KBM-7 (cell line): Measurements from ENCODE around the gene LUZP1.
A peak's percentile ranks its signal among the peaks of the same experiment; 100 is the strongest.
"Not testable (repeated sequence)": the region's sequence is repeated elsewhere in the genome, so short reads cannot be mapped to it uniquely, and the experiment has no call there.

Experiments
- DNase-seq: peaks from one replicate; pipeline ENCODE4 v3.0.0-alpha.2; 2015
- in situ Hi-C: fragments of 300-500 bp; cut with MboI; formaldehyde crosslinking; loops from 2 replicates; pipeline ENCODE4 v1.14.3; 2020; ENCODE audit warnings: low sequenced_read_pairs, low pct_unique_long_range_greater_than_20kb, mixed read lengths

The LUZP1 gene

GRCh38 chr1:23168445-23169194 lies at the start of gene LUZP1:
LUZP1 (minus strand) TSS chr1:23168856.
- in situ Hi-C loops, result no loop called here
- peak; percentile 94 for DNase-seq

- no peak for DNase-seq
- in situ Hi-C loops, result no loop called here
Observed at GRCh38 chr1:23217421-23218115, 48.9 kb upstream of the LUZP1 start, which contains the start of gene HTR1D. HTR1D (minus strand) TSS chr1:23217502; CDS start chr1:23194219, 23,283 bp downstream.

GRCh38 chr1:23216771-23217420 lies 48.2 kb upstream of the LUZP1 start:
- in situ Hi-C loops, result no loop called here
- DNase-seq, result peak; percentile 20

GRCh38 chr1:23215751-23216449 lies 47.2 kb upstream of the LUZP1 start:
- in situ Hi-C loops, result no loop called here
- DNase-seq, result no peak

- no peak for DNase-seq
- in situ Hi-C loops, result no loop called here
Observed at GRCh38 chr1:23215291-23215690, 46.6 kb upstream of the LUZP1 start.

GRCh38 chr1:23214640-23215039 lies 46.0 kb upstream of the LUZP1 start:
- DNase-seq, result no peak
- in situ Hi-C loops, result no loop called here

- in situ Hi-C loops, result no loop called here
- no peak for DNase-seq
Observed at GRCh38 chr1:23211955-23212354, 43.3 kb upstream of the LUZP1 start.

GRCh38 chr1:23210963-23211362 lies 42.3 kb upstream of the LUZP1 start:
- DNase-seq, result no peak
- in situ Hi-C loops, result no loop called here

GRCh38 chr1:23210351-23210785 lies 41.7 kb upstream of the LUZP1 start:
- in situ Hi-C loops, result no loop called here
- no peak for DNase-seq

GRCh38 chr1:23209770-23210169 lies 41.1 kb upstream of the LUZP1 start:
- in situ Hi-C loops, result no loop called here
- no peak for DNase-seq

- in situ Hi-C loops, result no loop called here
Observed at GRCh38 chr1:23208527-23208926, 39.9 kb upstream of the LUZP1 start.

GRCh38 chr1:23207733-23208132 lies 39.1 kb upstream of the LUZP1 start:
- DNase-seq, in situ Hi-C loops: not testable (repeated sequence)

More at GRCh38 chr1:23208527-23208926, 39.9 kb upstream of the LUZP1 start:
- no peak for DNase-seq

- no peak for DNase-seq
- in situ Hi-C loops, result no loop called here
Observed at GRCh38 chr1:23202263-23202749, 33.6 kb upstream of the LUZP1 start.

GRCh38 chr1:23200883-23201282 lies 32.2 kb upstream of the LUZP1 start:
- DNase-seq, result no peak
- in situ Hi-C loops, result no loop called here

GRCh38 chr1:23198373-23198772 lies 29.7 kb upstream of the LUZP1 start:
- in situ Hi-C loops, result loop anchor here (25.0 kb wide), 1 partner anchor 211 kb away; no protein-coding TSS in a partner anchor
- no peak for DNase-seq

GRCh38 chr1:23196627-23197328 lies 28.1 kb upstream of the LUZP1 start:
- no peak for DNase-seq
- in situ Hi-C loops, result loop anchor here (25.0 kb wide), 1 partner anchor 209 kb away; no protein-coding TSS in a partner anchor

GRCh38 chr1:23194119-23194984 lies 25.7 kb upstream of the LUZP1 start:
- in situ Hi-C loops, result loop anchor here (25.0 kb wide), 1 partner anchor 207 kb away; no protein-coding TSS in a partner anchor

More at GRCh38 chr1:23194119-23194984, 25.7 kb upstream of the LUZP1 start:
- DNase-seq, result no peak
